WTC11 (cell line): ENCODE measurements around the gene ZNF770.

Source experiments
- ESRRA ChIP-seq: sonication (generic); formaldehyde crosslinking; IDR thresholded peaks from 2 replicates; pipeline ENCODE4 v1.8.1; 2022; ENCODE audit warnings: mild to moderate bottlenecking, missing genetic modification reagents, borderline replicate concordance
- FOXJ3 ChIP-seq: sonication (generic); formaldehyde crosslinking; IDR thresholded peaks from 2 replicates; pipeline ENCODE4 v1.9.0; 2021; ENCODE audit warnings: missing genetic modification reagents, mild to moderate bottlenecking, borderline replicate concordance
- ZNF263 ChIP-seq: sonication (generic); formaldehyde crosslinking; IDR thresholded peaks from 2 replicates; pipeline ENCODE4 v1.8.1; 2022; ENCODE audit warnings: low read depth, mild to moderate bottlenecking, moderate library complexity, missing genetic modification reagents
- TF ChIP-seq, protein P1 (sequence below): fragments of 200-600 bp; IDR thresholded peaks from 2 replicates; pipeline ENCODE4 v1.8.0; 2022; ENCODE audit warnings: antibody characterized with exemption
- TF ChIP-seq, protein P2 (sequence below): sonication (generic); formaldehyde crosslinking; IDR thresholded peaks from 2 replicates; pipeline ENCODE4 v1.8.1; 2023; ENCODE audit warnings: mild to moderate bottlenecking, missing genetic modification reagents, moderate library complexity

GRCh38 chr15:34999906-35000305 lies 11.8 kb upstream of the ZNF770 start:
- TF ChIP-seq FOXJ3 (no peak), ZNF263 (CRISPR knock-in tag) (no peak), ESRRA (CRISPR knock-in tag) (no peak)
- TF ChIP-seq, protein P1, sequence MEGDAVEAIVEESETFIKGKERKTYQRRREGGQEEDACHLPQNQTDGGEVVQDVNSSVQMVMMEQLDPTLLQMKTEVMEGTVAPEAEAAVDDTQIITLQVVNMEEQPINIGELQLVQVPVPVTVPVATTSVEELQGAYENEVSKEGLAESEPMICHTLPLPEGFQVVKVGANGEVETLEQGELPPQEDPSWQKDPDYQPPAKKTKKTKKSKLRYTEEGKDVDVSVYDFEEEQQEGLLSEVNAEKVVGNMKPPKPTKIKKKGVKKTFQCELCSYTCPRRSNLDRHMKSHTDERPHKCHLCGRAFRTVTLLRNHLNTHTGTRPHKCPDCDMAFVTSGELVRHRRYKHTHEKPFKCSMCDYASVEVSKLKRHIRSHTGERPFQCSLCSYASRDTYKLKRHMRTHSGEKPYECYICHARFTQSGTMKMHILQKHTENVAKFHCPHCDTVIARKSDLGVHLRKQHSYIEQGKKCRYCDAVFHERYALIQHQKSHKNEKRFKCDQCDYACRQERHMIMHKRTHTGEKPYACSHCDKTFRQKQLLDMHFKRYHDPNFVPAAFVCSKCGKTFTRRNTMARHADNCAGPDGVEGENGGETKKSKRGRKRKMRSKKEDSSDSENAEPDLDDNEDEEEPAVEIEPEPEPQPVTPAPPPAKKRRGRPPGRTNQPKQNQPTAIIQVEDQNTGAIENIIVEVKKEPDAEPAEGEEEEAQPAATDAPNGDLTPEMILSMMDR: no peak
- TF ChIP-seq, protein P2, sequence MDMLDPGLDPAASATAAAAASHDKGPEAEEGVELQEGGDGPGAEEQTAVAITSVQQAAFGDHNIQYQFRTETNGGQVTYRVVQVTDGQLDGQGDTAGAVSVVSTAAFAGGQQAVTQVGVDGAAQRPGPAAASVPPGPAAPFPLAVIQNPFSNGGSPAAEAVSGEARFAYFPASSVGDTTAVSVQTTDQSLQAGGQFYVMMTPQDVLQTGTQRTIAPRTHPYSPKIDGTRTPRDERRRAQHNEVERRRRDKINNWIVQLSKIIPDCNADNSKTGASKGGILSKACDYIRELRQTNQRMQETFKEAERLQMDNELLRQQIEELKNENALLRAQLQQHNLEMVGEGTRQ (CRISPR knock-in tag): no peak
